Activated CD4-positive, alpha-beta T cell treated with anti-CD3 and anti-CD28 coated beads, Interleukin-2, amount 50 U/mL, for 24 hours (primary cell): ENCODE data around the gene CCDC187.
"Not testable (repeated sequence)": the region's sequence is repeated elsewhere in the genome, so short reads cannot be mapped to it uniquely, and the experiment has no call there.

Source experiments
- DNase-seq, 2 donors: peaks; one replicate each; pipeline ENCODE4 v3.0.0-alpha.2; 2020; ENCODE audit warnings: low read depth in 1 of 2, low spot score in 1 of 2

Gene CCDC187

GRCh38 chr9:136327304-136327974, 23.5 kb upstream of the CCDC187 start, which contains the start of gene GPSM1:
Gene GPSM1, plus strand, starts transcription at chr9:136327539. Its CDS starts 157 bp downstream, at chr9:136327696.
- DNase-seq, result no peak

DNA sequence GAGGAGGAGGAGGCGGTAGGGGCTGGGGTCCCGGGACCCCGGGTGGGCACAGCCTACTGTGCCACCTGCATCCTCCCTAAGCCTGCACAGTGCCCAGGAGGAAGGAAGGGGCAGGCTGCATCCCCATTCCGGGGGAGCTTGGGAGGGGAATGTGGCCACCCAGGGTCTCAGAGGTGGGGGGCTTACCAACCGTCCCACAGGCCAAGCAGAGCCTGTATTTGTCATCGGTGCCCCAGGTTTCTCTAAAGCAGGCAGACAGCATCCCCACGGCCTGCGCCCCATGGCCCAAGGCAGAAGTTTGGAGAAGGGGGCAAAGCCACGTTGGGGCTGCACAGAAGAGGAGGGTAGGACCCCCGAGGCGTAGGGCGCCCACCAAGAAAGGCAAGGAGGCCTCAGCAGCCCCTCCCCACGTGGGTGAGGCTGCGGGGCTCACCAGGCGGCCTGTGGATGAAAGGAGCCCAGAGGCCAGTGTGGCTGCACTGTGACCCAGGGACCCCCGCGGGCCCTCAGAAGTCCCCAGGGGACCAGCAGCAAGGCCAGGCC, 22.9 kb upstream of the CCDC187 start:
- no peak for DNase-seq

DNA sequence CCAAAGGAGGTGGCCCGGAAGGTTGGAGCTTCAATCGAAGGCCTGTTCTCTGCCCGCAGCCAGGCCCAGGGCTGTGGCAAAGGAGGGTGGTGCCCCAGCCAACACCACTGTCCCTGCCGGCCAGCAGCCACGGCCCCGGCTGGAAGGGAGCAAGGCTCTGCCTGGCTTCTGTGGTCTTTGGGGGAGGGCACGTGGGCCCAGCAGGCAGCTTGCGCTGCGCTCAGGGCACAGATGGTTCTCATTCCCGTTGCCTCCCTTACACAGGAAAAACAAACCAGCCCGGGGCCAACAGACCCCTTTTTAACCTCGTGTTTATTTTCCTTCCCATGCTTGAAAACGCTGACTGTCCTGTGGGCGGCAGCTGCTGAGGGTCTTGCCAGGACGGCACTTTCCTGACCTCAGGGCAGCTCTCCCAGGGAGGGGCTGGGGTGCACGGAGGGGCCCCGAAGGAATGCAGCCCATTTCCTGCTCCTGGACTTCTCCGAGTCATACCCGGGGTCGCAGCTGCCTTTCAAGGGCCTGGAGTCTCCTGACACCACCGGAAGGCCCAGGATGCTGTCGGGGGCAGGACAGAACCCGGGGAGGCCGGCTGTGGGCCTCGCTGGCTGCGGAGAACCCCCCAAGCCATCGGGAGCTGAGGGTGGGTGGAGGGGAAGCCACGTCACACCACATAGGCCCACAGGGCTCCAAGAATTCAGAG, 22.3 kb upstream of the CCDC187 start:
- DNase-seq, result no peak

DNA sequence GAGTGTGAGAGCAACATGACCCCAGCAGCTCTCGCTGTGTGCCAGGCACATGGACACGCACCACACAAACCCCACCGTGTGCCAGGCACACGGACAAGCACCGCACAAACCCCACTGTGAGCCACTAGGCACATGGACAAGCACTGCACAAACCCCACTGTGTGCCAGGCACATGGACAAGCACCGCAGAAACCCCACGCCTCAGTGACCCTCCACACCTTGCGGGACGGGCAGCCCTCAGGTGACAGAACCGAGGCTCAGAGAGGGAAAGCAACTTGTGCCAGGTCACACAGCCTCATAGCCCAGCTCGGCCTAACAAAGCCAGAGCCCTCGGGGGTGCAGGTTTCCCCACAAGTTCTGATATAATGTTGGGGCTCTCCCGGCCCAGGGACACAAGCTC, 21.5 kb upstream of the CCDC187 start:
- no peak for DNase-seq

- DNase-seq, result no peak
Measured at GRCh38 chr9:136324501-136325300, 20.8 kb upstream of the CCDC187 start.

DNA sequence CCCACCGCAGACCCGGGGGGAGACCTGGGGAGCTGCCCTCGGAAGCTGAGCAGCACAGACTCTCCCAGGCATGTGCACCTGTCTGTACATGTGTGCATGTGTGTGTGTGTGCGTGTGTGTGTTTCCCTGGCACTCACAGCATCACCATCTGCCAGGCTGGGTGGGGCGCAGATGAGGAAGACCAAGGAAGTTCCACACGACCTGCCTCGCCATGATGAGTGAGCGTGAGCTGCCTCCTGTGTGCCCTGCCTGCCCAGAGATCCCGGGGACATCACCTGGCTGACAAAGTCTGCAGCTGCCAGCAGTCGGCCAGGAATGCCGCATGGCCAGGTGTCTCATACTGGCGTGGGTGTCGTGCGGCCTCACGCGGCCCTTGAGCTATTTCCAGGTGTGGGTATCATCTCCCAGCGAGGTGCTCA, 19.5 kb upstream of the CCDC187 start:
- no peak for DNase-seq

DNA sequence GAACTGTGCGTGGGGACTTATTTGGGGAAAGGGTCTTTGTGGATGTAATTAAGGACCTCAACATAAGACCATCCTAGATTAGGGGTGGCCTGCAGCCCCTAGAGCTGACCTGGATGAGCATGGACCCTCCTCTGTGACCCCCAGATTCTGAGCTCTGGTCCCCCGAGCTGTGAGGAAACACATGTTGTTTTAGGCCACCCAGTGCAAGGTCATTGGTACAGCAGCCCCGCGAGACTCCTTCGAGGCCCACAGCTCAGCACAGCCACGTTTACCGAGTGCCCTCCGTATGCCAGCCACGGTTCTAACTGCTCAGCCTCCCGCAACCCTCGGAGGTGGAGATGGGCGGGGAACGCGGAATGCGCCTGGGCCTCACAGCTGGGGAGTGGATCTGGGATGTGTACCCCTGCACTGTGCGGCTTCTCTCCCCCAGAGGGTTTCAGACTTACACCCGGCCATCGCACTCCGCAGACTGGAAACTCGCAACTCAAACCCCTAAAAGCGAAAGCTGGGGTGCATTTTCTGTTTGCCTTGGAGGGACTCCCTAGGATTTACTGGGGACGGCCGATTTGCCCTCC, 18.9 kb upstream of the CCDC187 start:
- DNase-seq, result no peak

DNA sequence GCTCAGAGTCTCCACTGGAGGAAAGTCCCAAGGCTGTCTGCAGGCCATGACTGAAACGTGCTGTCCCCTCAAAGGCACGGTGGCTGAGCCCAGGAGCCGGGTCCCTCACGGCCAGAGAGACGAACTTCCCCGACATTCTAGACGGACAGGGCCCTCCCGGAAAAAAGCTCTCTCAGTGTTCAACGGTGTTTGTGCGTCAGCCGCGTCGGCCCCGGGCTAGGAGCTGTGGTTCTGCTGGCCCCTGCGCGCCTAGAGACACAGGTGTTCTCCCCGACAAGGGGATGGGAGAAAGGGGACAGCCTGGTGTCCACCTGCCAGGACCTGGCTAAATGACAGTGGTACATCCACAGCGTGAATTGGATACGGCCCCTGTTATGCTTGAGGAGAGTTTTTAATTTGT, 17.7 kb upstream of the CCDC187 start:
- no peak for DNase-seq

DNA sequence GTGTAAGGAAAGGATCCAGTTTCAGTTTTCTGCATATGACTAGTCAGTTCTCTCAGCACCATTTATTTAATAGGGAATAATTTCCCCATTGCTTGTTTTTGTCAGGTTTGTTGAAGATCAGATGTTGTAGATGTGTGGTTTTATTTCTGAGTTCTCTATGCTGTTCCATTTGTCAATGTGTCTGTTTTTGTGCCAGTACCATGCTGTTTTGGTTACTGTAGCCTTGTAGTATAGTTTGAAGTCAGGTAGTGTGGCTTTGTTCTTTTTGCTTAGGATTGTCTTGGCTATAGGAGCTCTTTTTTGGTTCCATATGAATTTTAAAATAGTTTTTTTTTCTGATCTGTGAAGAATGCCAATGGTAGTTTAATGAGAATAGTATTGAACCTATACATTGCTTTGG, 17.1 kb upstream of the CCDC187 start:
- DNase-seq, result not testable (repeated sequence)

- DNase-seq, result not testable (repeated sequence)
Measured at GRCh38 chr9:136319955-136320354, 16.1 kb upstream of the CCDC187 start.

- DNase-seq, result not testable (repeated sequence)
Measured at GRCh38 chr9:136319244-136319643, 15.3 kb upstream of the CCDC187 start.

- DNase-seq, result no peak
Measured at GRCh38 chr9:136318776-136319241, 14.9 kb upstream of the CCDC187 start.

- DNase-seq, result no peak
Measured at GRCh38 chr9:136318111-136318775, 14.3 kb upstream of the CCDC187 start.

- no peak for DNase-seq
Measured at GRCh38 chr9:136317695-136318094, 13.8 kb upstream of the CCDC187 start.

DNA sequence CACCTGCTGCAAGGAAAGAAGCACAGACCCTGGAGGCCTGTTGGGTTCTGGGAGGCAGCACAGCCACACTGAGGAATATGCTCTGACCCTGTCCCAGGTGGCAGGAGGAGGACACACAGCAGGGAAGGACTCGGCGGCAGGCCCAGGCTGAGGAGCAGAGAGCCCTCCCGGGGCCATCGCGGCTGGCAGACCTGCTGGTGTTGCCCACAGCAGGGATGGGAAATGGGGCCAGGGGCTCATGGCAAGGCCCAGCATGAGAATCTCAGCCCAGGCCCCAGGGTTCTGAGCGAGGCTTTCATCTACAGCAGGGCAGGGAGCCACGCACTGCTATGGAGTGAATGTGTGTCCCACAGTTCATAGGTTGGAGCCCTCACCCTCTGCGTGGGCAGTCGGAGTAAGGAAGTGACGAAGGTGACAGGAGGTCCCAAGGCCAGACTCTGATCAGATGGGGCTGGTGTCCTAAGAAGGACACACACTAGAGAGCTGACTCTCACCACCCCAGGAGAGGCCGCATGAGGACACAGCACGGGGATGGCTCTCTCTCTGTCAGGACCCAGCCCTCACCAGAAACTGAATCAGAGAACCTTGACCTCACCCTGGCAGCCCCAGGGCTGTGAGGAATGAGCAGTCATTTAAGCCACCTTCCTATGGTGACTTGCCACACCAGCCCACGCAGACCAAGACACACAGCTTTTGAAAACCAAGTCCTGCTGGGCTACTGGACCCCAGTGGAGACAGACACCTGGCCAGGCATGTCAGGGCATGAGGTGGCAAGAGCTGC, 13.2 kb upstream of the CCDC187 start:
- no peak for DNase-seq

DNA sequence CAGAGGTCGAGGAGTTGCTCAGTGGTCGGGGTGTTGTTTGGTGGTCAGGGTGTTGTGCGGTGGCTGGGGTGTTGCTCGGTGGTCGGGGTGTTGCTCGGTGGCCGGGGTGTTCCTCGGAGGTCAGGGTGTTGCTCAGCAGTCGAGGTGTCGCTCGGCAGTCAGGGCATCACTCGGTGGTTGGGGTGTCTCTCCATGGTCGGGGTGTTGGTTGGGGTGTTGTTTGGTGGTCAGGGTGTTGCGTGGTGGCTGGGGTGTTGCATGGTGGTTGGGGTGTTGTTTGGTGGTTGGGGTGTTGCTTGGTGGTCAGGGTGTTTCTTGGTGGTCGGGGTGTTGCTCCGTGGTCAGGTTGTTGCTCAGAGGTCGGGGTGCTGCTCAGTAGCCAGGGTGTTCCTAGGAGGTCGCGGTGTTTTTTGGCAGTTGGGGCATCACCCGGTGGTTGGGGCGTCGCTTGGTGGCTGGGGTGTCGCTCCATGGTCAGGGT, 12.4 kb upstream of the CCDC187 start:
- DNase-seq, result no peak

GRCh38 chr9:136314944-136315343, 11.1 kb upstream of the CCDC187 start:
- DNase-seq, result no peak

DNA sequence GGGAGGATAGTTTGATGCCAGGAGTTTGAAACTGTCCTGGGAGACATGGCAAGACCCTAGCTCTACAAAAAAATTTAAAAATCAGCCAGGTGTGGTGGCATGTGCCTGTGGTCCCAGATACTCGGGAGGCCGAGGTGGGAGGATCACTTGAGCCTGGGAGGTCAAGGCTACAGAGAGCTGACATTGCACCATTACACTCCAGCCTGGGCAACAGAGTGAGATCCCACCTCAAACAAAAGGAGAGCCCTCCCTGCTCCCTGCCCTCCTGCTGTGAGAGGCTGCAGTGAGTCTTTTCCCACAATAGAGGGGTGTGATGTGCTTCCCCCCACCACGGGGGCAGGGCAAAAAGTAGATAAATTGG, 10.1 kb upstream of the CCDC187 start:
- no peak for DNase-seq

DNA sequence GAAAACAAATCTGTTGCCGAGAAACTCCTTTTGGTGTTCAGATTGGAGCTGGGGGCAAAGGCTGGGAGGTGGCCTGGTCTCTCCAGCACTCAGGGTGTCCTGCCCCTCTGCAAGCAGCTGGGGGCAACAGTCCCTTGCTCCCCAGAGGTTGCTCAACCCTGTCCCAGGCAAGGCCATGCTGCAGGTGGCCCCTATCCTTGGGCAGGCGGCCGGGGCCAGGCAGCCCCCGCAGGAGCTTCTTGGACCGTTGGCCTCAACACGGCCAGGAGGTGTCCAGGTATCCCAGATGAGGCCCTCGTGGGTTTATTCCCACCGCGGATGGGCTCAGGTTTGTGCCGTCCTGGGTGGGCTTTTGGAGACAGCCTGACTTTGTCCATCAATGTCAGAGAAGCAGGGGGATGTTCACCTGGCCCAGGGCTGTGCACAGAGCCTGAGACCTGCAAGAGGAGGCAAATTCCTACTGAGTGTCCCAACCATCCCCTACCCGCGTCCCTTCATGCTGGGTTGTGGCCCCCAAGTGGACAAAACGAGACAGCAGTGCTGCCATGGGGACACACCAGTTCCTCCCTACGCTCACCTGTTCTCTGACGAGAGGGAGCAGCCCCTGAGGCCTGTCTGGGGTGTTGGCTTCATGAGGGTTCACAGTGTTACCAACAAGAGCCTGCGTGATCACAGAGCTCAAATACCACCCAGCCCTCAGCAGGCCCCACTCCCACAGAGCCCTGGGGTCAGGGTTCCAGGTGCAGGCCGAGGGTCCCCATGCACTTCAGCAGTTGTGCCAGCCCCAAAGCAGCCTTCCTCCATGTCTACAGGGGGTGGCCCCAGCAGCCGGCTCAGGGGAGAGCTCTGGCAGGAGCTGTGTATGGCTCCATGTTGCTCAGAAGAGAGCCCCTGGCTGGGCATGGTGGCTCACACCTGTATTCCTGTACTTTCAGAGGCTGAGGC, 9.5 kb upstream of the CCDC187 start:
- DNase-seq, result no peak
